Esophagus muscularis mucosa (tissue), 4 donors: ENCODE measurements around the gene EHD4.

ENCODE experiments used
- CTCF ChIP-seq, 3 experiments: fragments of 200-600 bp in 2 of 3; fragments of 450-650 bp in 1 of 3; sonication (generic) in 2 of 3; IDR thresholded peaks; one replicate each; pipeline ENCODE4 v1.5.1; 2017 to 2019; ENCODE audit warnings: antibody characterized with exemption in 3 of 3, mild to moderate bottlenecking in 2 of 3, moderate library complexity in 1 of 3
- EP300 ChIP-seq: sonication (generic); formaldehyde crosslinking; IDR thresholded peaks from one replicate; pipeline ENCODE4 v1.6.1; 2017; ENCODE audit warnings: antibody characterized with exemption
- POLR2A ChIP-seq: fragments of 450-650 bp; IDR thresholded peaks from one replicate; pipeline ENCODE4 v1.6.1; 2017; ENCODE audit warnings: antibody characterized with exemption, moderate library complexity, mild to moderate bottlenecking, low read depth

- TF ChIP-seq CTCF (IDR thresholded peaks at IDR 0.05): no peak
- no peak for TF ChIP-seq EP300
- no peak for TF ChIP-seq POLR2A
Measured at GRCh38 chr15:41961001-41961518, 11.3 kb downstream of the EHD4 start.
